ENCODE measurements around the gene STK39. TPM values are rescaled to one million over a fixed set of nuclear protein-coding genes. Genes with fewer than 3 reads are reported as not detected.

Gene STK39
- total and polyA plus RNA-seq, 9 of the 15 experiments (the other 6 are each of a cell fraction or from before 2014, with no cell fraction given) = 0.19 to 0.76 (median 0.51) TPM

DNA sequence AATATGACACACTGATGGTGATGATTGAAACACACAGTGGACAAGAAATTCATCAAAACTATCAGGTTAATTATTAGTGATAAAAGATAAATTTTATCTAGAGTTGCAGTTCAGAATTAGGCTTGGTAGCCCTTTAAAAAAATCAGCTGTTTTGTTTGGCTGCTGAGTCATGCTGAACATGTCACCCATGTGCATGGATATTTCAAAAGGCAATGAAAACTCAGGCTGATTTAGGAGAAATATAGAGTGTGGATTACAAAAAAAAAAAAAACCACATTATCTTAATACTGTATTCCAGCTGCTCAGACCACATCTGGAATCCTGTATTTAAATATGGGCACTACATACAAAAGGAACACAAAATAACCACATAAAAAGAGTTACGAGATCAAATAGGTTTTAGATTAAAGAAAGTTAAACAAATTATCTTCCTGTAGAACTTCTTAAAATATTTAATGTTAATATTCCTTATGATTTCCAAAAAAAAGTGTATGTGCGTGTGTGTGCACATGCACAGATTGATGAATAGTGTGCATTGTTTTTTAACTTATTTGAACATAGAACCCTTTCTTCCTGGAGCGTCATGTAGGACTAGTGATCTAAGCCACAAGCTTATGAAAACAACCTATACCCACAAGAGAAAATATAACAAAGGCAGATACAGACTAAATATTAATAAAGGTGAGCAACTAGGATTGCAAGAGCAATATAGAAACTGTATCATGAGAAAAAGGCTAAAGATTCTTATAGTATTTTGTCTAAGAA lies 186.2 kb downstream of the STK39 start:
- BruUV-seq (replicated peaks) = no TSS peak
- Histone ChIP-seq H3K36me3 (ENCODE audit: control insufficient read depth, insufficient read depth, low read length) (no peaks in the 10 kb centered on the region), H3K9me1 (ENCODE audit: control insufficient read depth, insufficient read depth, low read length) (no peaks in the 10 kb centered on the region), H2AFZ (ENCODE audit: low read depth, low read length) (no peak overlapping the region), H3K27me3 (ENCODE audit: control insufficient read depth in 2 of 2, insufficient read depth in 2 of 2, low read length in 2 of 2) (peaks cover 0 to 8% of the 10 kb centered on the region in 2 experiments; a peak in 3 of 5 replicates), H3K27ac (ENCODE audit: extremely low read depth, low read depth, low read length) (no peak overlapping the region), H3K79me2 (ENCODE audit: control insufficient read depth, insufficient read depth, low read length) (no peaks in the 10 kb centered on the region), H4K20me1 (replicated peaks; ENCODE audit: control insufficient read depth, insufficient read depth, low read length) (no peaks in the 10 kb centered on the region), H3K4me1 (replicated peaks in 1 of 2; ENCODE audit: control insufficient read depth in 2 of 2, insufficient read depth in 2 of 2, low read length in 2 of 2) (no peaks in the 10 kb centered on the region), H3K4me2 (ENCODE audit: insufficient read depth, low read length) (no peak overlapping the region), H3K9me3 (replicated peaks; ENCODE audit: control insufficient read depth, insufficient read depth, low read depth, low read length) (no peaks in the 10 kb centered on the region), H3K4me3 (no peak overlapping the region), H3K9ac (ENCODE audit: insufficient read depth in 1 of 2, low read depth in 2 of 2, low read length in 2 of 2) (no peak overlapping the region)
- CTCF ChIA-PET (ENCODE audit: low intra/inter-chr PET ratio) = no interaction called here
- POLR2A ChIA-PET = interaction anchor here (1.0 kb wide), 1 partner anchor 120 kb away, joined by 4 read pairs; no protein-coding TSS in a partner anchor
- DNase-seq (ENCODE audit: extremely low read depth in 1 of 4, low spot score in 3 of 4) = no peak
- FAIRE-seq = no peak
- 2% methylated on average over 3 of the region's 3 CpGs for WGBS (ENCODE audit: insufficient coverage, low coverage, missing lambda C conversion rate)
- intact Hi-C loops (cut with micrococcal nuclease) = no loop called here
- no peak for ATAC-seq
- in situ Hi-C loops (cut with MboI) = no loop called here
- peak; percentile 60; the same call in 1 of the 2 replicates for TF ChIP-seq C11orf30 (IDR thresholded peaks at IDR 0.05; ENCODE audit: low read depth)
- TF ChIP-seq, protein P1, sequence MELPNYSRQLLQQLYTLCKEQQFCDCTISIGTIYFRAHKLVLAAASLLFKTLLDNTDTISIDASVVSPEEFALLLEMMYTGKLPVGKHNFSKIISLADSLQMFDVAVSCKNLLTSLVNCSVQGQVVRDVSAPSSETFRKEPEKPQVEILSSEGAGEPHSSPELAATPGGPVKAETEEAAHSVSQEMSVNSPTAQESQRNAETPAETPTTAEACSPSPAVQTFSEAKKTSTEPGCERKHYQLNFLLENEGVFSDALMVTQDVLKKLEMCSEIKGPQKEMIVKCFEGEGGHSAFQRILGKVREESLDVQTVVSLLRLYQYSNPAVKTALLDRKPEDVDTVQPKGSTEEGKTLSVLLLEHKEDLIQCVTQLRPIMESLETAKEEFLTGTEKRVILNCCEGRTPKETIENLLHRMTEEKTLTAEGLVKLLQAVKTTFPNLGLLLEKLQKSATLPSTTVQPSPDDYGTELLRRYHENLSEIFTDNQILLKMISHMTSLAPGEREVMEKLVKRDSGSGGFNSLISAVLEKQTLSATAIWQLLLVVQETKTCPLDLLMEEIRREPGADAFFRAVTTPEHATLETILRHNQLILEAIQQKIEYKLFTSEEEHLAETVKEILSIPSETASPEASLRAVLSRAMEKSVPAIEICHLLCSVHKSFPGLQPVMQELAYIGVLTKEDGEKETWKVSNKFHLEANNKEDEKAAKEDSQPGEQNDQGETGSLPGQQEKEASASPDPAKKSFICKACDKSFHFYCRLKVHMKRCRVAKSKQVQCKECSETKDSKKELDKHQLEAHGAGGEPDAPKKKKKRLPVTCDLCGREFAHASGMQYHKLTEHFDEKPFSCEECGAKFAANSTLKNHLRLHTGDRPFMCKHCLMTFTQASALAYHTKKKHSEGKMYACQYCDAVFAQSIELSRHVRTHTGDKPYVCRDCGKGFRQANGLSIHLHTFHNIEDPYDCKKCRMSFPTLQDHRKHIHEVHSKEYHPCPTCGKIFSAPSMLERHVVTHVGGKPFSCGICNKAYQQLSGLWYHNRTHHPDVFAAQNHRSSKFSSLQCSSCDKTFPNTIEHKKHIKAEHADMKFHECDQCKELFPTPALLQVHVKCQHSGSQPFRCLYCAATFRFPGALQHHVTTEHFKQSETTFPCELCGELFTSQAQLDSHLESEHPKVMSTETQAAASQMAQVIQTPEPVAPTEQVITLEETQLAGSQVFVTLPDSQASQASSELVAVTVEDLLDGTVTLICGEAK (IDR thresholded peaks at IDR 0.05) = no peak
- TF ChIP-seq, protein P1 (CRISPR knock-in tag; IDR thresholded peaks at IDR 0.05) = no peak
- TF ChIP-seq PHF21A (IDR thresholded peaks at IDR 0.05; ENCODE audit: borderline replicate concordance, low read depth) = no peak
- peak; percentile 71 for TF ChIP-seq DACH1 (IDR thresholded peaks at IDR 0.05; ENCODE audit: partially characterized antibody)
- peak; percentile 69; the same call in 1 of the 2 replicates for TF ChIP-seq NFE2L1 (tag; IDR thresholded peaks at IDR 0.05; ENCODE audit: borderline replicate concordance, low read depth)
- no peak for TF ChIP-seq TCF3 (CRISPR knock-in tag; IDR thresholded peaks at IDR 0.05)
- no peak for TF ChIP-seq SMARCA5 (IDR thresholded peaks at IDR 0.05)
- peak; percentile 87 for TF ChIP-seq NFE2 (IDR thresholded peaks at IDR 0.05; ENCODE audit: low read depth)
- TF ChIP-seq ARNT (IDR thresholded peaks at IDR 0.05) = no peak
- TF ChIP-seq ZNF316 (IDR thresholded peaks at IDR 0.05) = peak; percentile 71
- TF ChIP-seq MAFK (IDR thresholded peaks at IDR 0.05; ENCODE audit: low read length) = peak; percentile 50; the same call in 1 of the 2 replicates
- TF ChIP-seq MAFF (IDR thresholded peaks at IDR 0.05; ENCODE audit: low read length) = peak; percentile 49; the same call in 1 of the 2 replicates
- no peak for TF ChIP-seq RAD21 (CRISPR knock-in tag; conservative IDR thresholded peaks at IDR 0.05 in 1 of 2, IDR thresholded peaks at IDR 0.05 in 1 of 2)
- TF ChIP-seq ZNF143 (CRISPR knock-in tag; IDR thresholded peaks at IDR 0.05) = no peak
- no peak for TF ChIP-seq ARID2 (IDR thresholded peaks at IDR 0.05)

All from K562 (cell line).